Stomach (tissue), 4 donors: ENCODE results near the gene SMYD5.

Experiments used
- POLR2AphosphoS5 ChIP-seq, 3 donors: sonication (generic); formaldehyde crosslinking; IDR thresholded peaks; one replicate each; pipeline ENCODE4 v1.6.1; 2016; ENCODE audit warnings: antibody characterized with exemption in 3 of 3
- TF ChIP-seq, protein P1 (sequence below), 7 experiments: fragments of 450-650 bp in 4 of 7; fragments of 200-600 bp in 3 of 7; sonication (generic) in 3 of 7; IDR thresholded peaks; one replicate each; pipeline ENCODE4 v1.5.1; 2016 to 2019; ENCODE audit warnings: antibody characterized with exemption in 7 of 7, control low read depth in 2 of 7, mild to moderate bottlenecking in 1 of 7

DNA sequence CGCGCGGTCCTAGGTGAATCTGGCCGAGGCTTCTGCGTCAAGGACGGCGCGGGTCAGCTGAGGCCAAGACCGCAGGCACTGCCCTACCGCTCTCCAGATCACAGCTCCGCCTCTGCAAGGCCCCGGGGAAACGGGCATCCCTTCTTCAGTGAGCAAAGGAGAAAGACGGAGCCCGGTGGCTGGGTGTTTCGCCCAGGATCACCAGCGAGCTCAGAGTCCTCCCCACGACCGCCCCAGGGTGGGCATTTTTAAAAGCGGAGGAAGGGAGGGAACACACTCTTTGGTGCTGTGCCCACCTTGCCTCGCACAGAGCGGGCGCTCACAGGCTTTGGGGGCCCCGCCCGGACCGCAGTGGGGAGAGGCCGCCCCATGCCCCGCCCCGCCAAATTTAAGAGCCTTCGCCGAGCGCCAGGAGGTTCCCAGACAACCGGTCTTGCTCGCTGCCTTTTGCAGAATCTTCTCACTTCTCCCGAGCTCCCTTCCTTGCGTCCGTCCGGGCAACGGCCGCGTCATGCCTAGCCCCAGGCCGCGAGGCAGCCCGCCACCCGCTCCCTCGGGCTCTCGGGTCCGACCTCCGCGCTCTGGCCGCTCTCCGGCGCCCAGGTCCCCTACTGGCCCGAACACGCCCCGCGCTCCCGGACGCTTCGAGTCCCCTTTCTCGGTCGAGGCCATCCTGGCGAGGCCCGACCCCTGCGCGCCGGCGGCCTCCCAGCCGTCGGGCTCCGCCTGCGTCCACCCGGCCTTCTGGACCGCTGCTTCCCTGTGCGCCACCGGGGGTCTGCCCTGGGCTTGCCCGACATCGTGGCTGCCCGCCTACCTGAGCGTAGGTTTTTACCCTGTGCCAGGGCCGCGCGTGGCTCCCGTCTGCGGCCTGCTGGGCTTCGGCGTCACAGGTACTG, 11.6 kb upstream of the SMYD5 start, which contains the start of gene NOTO:
- TF ChIP-seq POLR2AphosphoS5 (IDR thresholded peaks at IDR 0.05) = no peak
- TF ChIP-seq, protein P1, sequence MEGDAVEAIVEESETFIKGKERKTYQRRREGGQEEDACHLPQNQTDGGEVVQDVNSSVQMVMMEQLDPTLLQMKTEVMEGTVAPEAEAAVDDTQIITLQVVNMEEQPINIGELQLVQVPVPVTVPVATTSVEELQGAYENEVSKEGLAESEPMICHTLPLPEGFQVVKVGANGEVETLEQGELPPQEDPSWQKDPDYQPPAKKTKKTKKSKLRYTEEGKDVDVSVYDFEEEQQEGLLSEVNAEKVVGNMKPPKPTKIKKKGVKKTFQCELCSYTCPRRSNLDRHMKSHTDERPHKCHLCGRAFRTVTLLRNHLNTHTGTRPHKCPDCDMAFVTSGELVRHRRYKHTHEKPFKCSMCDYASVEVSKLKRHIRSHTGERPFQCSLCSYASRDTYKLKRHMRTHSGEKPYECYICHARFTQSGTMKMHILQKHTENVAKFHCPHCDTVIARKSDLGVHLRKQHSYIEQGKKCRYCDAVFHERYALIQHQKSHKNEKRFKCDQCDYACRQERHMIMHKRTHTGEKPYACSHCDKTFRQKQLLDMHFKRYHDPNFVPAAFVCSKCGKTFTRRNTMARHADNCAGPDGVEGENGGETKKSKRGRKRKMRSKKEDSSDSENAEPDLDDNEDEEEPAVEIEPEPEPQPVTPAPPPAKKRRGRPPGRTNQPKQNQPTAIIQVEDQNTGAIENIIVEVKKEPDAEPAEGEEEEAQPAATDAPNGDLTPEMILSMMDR (IDR thresholded peaks at IDR 0.05) = no peak
